ENCODE data around the gene CDK13.

CDK13 gene

GRCh38 chr7:39967406-39968161 is 17.5 kb downstream of the CDK13 start:
- H3K4me3 ChIP-seq (ENCODE audit: low read length): no peak overlapping the region
- no peak for TF ChIP-seq ZNF274 (IDR thresholded peaks at IDR 0.05; ENCODE audit: low read depth, low read length)

GRCh38 chr7:39969431-39969830 is 19.4 kb downstream of the CDK13 start:
- TF ChIP-seq ZNF274 (IDR thresholded peaks at IDR 0.05; ENCODE audit: low read depth, low read length): no peak

GRCh38 chr7:39971924-39972323 is 21.9 kb downstream of the CDK13 start:
- no peak for TF ChIP-seq ZNF274 (IDR thresholded peaks at IDR 0.05; ENCODE audit: low read depth, low read length)
- no peak overlapping the region for H3K4me3 ChIP-seq (ENCODE audit: low read length)

More at GRCh38 chr7:39969431-39969830, 19.4 kb downstream of the CDK13 start:
- no peak overlapping the region for H3K4me3 ChIP-seq (ENCODE audit: low read length)

- no peak for TF ChIP-seq ZNF274 (IDR thresholded peaks at IDR 0.05; ENCODE audit: low read depth, low read length)
- H3K4me3 ChIP-seq (ENCODE audit: low read length): no peak overlapping the region
Observed at GRCh38 chr7:39973801-39974200, 23.7 kb downstream of the CDK13 start.

GRCh38 chr7:39978230-39978934 is 28.3 kb downstream of the CDK13 start:
- TF ChIP-seq ZNF274 (IDR thresholded peaks at IDR 0.05; ENCODE audit: low read depth, low read length): no peak
- H3K4me3 ChIP-seq (ENCODE audit: low read length): no peak overlapping the region

- TF ChIP-seq ZNF274 (IDR thresholded peaks at IDR 0.05; ENCODE audit: low read depth, low read length): no peak
- H3K4me3 ChIP-seq (ENCODE audit: low read length): no peak overlapping the region
Observed at GRCh38 chr7:39979406-39980073, 29.5 kb downstream of the CDK13 start.

GRCh38 chr7:39985398-39985918 is 35.4 kb downstream of the CDK13 start:
- no peak for TF ChIP-seq ZNF274 (IDR thresholded peaks at IDR 0.05; ENCODE audit: low read depth, low read length)
- no peak overlapping the region for H3K4me3 ChIP-seq (ENCODE audit: low read length)

- TF ChIP-seq ZNF274 (IDR thresholded peaks at IDR 0.05; ENCODE audit: low read depth, low read length): no peak
- H3K4me3 ChIP-seq (ENCODE audit: low read length): no peak overlapping the region
Observed at GRCh38 chr7:39987641-39988347, 37.7 kb downstream of the CDK13 start.

- no peak overlapping the region for H3K4me3 ChIP-seq (ENCODE audit: low read length)
- TF ChIP-seq ZNF274 (IDR thresholded peaks at IDR 0.05; ENCODE audit: low read depth, low read length): no peak
Observed at GRCh38 chr7:40000734-40001315, 50.8 kb downstream of the CDK13 start.

- TF ChIP-seq ZNF274 (IDR thresholded peaks at IDR 0.05; ENCODE audit: low read depth, low read length): no peak
- no peak overlapping the region for H3K4me3 ChIP-seq (ENCODE audit: low read length)
Observed at GRCh38 chr7:40001649-40002048, 51.6 kb downstream of the CDK13 start.

GRCh38 chr7:40003597-40003996 is 53.5 kb downstream of the CDK13 start:
- no peak for TF ChIP-seq ZNF274 (IDR thresholded peaks at IDR 0.05; ENCODE audit: low read depth, low read length)
- no peak overlapping the region for H3K4me3 ChIP-seq (ENCODE audit: low read length)

GRCh38 chr7:40008223-40008815 is 58.3 kb downstream of the CDK13 start:
- H3K4me3 ChIP-seq (ENCODE audit: low read length): no peak overlapping the region
- TF ChIP-seq ZNF274 (IDR thresholded peaks at IDR 0.05; ENCODE audit: low read depth, low read length): no peak

- no peak overlapping the region for H3K4me3 ChIP-seq (ENCODE audit: low read length)
- TF ChIP-seq ZNF274 (IDR thresholded peaks at IDR 0.05; ENCODE audit: low read depth, low read length): no peak
Observed at GRCh38 chr7:40009301-40009700, 59.2 kb downstream of the CDK13 start.
